SKM-1 treated with dmso at 0.1 percent for 144 hours (cell line): ENCODE data around the gene SAMD8.
A peak's percentile ranks its signal among the peaks of the same experiment; 100 is the strongest.
"Not testable (repeated sequence)": the region's sequence is repeated elsewhere in the genome, so short reads cannot be mapped to it uniquely, and the experiment has no call there.

Source experiments
- DNase-seq: peaks from one replicate; lab custom pipeline; 2025; ENCODE audit not compliant: unreplicated experiment; lab: John Stamatoyannopoulos, UW

Gene SAMD8

DNA sequence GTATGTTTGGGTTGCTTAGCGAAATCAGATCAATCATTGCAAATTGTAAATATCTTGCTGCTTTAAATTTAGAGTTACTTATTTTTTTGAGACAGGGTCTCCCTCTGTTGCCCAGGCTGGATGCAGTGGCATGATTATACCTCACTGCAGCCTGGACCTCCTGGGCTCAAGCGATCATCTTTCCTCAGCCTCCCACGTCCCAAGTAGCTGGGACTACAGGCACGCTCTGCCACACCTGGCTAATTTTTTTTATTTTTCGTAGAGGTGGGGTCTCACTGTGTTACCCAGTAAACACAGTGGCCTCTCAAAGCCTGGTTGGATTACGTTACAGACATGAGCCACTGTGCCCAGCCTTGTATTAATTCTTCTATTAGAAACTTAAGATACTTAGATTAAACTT, 100.9 kb downstream of the SAMD8 start:
- DNase-seq = no peak

DNA sequence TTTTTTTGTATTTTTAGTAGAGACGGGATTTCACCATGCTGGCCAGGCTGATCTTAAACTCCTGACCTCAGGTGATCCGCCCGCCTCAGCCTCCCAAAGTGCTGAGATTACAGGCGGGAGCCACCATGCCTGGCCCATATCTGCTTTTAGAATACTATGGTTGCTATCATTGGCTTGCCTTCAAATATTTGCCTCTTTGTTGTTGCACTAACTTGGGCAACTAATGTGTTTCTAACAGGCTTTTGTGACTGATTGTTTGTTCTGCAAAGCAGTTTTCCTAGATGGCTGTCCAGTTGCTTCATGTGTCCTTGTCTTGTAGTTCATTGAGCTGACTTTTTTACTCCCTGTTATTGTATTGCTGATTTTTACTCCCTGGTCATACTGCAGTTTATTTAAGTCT, 108.8 kb downstream of the SAMD8 start:
- DNase-seq = no peak

DNA sequence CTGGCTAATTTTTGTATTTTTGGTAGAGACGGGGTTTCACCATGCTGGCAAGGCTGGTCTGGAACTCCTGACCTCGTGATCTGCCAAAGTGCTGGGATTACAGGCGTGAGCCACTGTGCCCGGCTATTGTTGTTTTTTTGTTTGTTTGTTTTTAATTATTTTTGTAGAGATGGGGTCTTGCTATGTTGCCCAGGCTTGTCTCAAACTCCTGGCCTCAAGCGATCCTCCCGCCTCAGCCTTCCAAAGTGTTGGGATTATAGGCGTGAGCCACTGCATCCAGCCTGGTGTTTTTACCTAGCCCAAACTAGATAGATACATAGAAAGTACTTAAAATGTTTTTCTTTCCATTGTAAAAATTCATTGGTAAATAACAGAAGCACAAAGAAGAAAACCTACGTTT, 110.0 kb downstream of the SAMD8 start:
- not testable (repeated sequence) for DNase-seq

DNA sequence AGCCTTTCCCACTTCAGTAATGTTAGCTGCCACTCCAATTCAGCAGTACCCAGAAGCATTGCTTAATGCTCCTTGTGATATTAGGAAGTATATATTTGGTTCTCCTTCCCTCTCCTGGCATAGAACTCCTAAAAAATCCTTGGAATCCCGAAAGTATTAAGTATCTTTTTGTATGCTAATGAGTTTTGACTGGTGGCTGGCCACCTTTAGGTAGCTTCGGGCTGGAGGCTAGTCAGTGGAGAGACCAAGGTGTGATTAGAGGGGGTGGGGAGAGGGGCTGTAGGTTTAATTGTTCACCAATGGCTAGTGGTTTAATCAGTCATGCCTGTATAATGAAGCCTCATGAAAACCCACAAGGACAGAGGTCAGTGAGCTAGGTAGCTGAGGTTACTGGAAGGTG, 112.1 kb downstream of the SAMD8 start:
- DNase-seq = no peak

DNA sequence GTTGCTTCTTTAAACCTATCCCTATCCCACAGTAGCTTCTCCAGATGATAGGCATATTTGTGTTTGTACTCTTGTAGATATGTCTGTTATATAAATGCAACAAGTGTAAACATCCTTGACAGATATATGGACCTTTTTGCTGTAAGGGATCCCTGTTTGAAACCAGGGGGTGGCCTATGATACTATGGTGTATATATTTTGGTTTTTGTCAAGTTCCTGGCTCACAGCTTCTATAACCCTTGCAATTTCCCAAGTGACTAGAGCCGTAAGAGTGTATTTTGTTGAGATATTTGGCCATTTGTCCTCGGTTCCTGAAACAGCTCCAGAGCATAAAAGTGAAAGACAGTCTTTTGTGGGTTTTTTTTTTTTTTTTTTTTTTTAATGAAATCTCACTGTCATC, 114.6 kb downstream of the SAMD8 start:
- no peak for DNase-seq

DNA sequence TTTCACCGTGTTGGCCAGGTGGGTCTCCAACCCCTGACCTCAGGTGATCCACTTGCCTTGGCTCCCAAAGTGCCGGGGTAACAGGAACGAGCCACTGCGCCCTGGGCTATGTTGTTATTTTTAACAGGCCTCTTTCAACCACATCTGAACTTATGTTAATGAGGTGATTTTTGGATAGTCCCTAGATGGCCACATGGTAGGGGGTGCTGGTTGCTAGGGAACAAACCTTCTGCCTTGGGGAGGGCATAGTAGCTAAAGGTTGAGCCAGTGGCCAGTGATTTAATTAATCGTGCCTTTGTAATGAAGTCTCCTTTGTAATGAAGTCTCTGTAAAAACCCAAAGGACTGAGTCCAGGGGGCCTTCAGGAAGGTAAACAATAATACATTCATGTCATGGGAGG, 115.2 kb downstream of the SAMD8 start:
- DNase-seq = no peak

DNA sequence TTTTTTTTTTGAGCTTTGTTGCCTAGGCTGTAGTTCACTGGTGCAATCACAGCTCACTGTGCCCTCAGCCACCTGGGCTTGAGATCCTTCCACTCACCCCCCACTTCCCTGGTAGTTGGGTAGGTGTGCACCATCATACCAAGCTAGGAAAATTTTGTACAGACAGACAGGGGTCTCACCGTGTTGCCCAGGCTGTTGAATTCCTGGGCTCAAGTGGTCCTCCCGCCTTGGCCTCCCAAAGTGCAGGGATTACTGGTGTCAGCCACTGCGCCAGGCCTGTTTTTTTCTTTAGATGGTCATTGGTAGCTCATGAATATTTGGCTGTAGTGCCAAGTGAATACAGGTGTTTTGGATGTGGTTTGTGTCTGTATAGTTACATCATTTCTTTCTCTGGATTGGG, 116.8 kb downstream of the SAMD8 start:
- DNase-seq = no peak

DNA sequence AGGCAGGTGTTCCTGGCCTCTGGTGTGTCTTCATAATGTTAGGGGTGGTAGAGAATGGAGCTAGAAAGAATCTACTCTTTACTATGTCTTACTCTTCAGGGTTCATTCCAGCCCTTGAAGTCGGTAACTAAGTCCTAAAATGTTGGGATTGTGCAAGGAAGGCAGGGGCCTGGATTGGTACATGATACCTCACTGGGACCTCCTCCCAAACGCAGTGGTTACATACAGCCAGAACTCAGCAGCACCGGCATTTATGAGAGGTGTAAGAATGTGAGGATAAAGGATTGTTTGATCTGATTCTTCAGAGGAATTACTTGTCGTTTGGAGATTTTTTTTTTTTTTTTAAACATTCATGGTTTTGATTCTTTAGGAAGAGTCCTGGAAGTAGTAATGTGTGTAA, 117.4 kb downstream of the SAMD8 start:
- no peak for DNase-seq

DNA sequence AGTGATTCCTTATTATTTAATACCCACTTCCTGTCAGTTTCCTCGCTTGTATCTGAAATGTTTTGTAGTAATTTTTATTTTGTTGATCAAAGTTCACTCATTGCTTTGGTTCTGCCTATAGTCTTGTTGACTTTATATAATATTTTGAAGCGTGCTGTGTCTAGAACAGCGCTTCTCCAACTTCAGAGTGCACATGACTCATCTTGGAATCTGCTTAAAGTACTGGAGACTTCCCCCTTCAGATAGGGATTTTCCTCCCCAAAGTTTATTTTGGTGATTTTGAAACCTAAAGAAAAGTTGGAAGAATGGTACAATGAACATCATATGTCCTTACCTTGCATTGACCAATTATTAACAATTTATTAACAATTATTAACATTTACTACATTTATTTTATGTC, 118.5 kb downstream of the SAMD8 start:
- no peak for DNase-seq

DNA sequence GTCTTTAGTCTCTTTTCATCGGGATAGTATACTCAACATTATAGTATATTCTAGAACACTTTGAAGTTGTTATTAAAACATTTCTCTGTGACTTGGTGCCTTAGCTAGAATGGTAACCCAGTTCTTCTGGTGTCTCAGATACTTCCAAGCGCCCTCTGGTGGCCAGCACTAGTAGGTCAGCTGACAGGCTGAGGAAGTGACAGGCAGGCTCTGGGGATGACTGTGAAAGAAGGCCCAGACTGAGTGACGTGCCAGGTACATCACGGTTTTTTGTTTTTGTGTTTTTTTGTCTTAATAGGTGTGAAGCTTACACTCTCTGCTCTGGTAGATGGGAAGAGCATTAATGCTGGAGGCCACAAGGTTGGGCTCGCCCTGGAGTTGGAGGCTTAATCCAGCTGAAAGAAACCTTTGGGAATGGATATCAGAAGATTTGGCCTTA, 119.2 kb downstream of the SAMD8 start:
- DNase-seq = peak; percentile 76
